ENCODE measurements around the gene ANKFY1.

Gene ANKFY1

DNA sequence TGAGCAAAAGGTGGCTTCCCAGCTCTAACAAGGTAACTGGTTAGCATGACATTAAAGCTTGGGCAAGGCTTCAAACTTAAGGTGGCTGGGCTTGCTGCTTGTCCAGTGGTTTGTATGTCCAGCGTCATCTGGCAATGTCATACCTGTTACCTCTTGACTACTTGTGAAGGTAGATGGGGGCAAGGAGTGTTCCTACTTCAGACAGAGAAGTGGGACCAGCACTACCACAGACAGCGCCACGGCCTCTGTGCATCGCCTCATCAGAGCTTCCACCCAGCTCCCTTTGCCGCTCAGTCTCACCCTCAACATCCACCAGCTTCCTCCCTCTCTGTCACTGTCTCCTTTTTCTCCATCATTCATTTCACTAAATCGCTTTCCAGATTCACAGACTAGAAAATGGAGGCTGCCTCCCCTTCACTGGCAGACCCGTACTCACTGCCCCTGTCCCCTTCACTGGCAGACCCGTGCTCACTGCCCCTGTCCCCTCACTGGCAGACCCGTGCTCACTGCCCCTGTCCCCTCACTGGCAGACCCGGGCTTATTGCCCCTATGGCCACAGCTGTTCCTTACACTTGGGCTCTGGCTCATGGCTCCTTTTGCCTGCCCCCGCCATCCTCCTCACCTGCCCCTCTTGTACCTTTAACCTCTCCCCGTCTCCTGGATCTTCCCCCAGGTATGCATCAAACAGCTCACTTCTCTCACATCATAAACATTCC, 106.0 kb downstream of the ANKFY1 start:
- H3K4me3 ChIP-seq (ENCODE audit: low read depth, low read length), result no peak overlapping the region
- no peaks in the 10 kb centered on the region for H3K27me3 ChIP-seq
- TF ChIP-seq, protein P1, sequence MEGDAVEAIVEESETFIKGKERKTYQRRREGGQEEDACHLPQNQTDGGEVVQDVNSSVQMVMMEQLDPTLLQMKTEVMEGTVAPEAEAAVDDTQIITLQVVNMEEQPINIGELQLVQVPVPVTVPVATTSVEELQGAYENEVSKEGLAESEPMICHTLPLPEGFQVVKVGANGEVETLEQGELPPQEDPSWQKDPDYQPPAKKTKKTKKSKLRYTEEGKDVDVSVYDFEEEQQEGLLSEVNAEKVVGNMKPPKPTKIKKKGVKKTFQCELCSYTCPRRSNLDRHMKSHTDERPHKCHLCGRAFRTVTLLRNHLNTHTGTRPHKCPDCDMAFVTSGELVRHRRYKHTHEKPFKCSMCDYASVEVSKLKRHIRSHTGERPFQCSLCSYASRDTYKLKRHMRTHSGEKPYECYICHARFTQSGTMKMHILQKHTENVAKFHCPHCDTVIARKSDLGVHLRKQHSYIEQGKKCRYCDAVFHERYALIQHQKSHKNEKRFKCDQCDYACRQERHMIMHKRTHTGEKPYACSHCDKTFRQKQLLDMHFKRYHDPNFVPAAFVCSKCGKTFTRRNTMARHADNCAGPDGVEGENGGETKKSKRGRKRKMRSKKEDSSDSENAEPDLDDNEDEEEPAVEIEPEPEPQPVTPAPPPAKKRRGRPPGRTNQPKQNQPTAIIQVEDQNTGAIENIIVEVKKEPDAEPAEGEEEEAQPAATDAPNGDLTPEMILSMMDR (IDR thresholded peaks at IDR 0.05; ENCODE audit: low read depth, low read length), result no peak

DNA sequence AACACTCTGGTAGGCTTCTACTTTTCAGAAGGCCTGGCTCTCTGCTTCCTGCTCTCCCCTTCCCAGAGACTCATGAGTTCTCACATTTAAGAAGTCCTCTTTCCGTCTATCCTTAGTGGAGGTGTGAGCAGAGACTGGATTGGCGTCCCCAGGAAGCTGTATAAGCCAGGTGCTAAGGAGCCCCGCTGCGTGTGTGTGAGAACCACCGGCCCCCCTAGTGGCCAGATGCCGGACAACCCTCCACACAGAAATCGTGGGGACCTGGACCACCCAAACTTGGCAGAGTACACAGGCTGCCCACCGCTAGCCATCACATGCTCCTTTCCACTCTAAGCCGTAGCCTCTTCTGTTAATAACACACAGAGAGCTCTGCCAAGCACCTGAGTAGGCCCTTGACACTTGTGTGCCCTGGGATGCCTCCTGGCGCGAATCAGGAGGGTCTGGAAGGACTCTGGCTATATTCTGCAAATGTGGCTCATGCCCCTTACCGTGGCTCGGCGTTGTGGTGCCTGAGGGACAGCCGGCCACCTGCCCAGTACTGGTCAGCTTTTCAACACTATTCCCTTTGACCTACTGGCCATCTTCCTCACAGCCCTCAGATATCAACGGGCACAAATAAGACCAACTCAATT, 106.9 kb downstream of the ANKFY1 start:
- Histone ChIP-seq H3K27me3 (no peaks in the 10 kb centered on the region), H3K4me1 (peaks cover 10% of the 10 kb centered on the region), H3K9me3 (no peaks in the 10 kb centered on the region), H3K4me3 (ENCODE audit: low read depth, low read length) (no peak overlapping the region), H3K36me3 (no peaks in the 10 kb centered on the region)
- no peak for DNase-seq
- TF ChIP-seq, protein P1 (IDR thresholded peaks at IDR 0.05; ENCODE audit: low read depth, low read length), result peak; percentile 27; the same call in 1 of the 2 replicates

More for the DNA sequence above, 106.0 kb downstream of the ANKFY1 start:
- Histone ChIP-seq H3K36me3 (no peaks in the 10 kb centered on the region), H3K9me3 (no peaks in the 10 kb centered on the region), H3K4me1 (peaks cover 18% of the 10 kb centered on the region)
- no peak for DNase-seq

DNA sequence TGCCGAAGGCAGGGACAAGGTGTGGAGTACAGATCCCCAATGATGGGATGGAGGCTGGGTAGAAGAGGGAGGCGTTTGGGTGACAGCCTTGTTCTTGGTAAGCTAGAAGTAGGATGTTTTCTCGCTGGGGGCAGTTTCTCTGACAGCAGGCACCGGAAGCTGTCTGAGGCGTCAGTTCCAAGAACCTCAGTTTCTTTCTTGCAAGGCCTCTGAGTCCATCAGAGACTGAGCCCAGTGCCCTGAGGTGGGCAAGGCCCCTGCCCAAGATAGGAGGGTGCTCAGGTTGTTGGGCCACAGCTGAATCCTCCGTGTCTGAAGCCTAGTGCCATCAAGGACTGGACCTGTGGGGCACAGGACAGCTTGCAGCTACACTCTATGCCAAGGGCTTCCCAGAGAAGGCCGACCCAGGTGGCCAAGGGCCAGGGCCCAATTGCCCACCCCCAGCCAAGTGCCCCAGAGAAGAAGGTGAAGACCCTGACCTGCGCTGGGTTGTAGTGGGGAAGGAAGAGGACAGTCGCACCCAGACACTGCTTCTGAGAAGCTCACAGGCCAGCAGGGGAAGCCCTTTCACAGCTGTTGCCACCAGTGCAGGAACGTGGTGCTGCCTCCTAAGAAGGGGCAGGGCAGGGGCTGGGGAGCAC, 107.7 kb downstream of the ANKFY1 start:
- Histone ChIP-seq H3K4me3 (ENCODE audit: low read depth, low read length) (no peak overlapping the region), H3K27me3 (no peaks in the 10 kb centered on the region), H3K36me3 (no peaks in the 10 kb centered on the region), H3K9me3 (no peaks in the 10 kb centered on the region), H3K4me1 (peaks cover 3% of the 10 kb centered on the region; the same call in 1 of the 2 replicates)
- TF ChIP-seq, protein P1 (IDR thresholded peaks at IDR 0.05; ENCODE audit: low read depth, low read length), result no peak
- no peak for DNase-seq

DNA sequence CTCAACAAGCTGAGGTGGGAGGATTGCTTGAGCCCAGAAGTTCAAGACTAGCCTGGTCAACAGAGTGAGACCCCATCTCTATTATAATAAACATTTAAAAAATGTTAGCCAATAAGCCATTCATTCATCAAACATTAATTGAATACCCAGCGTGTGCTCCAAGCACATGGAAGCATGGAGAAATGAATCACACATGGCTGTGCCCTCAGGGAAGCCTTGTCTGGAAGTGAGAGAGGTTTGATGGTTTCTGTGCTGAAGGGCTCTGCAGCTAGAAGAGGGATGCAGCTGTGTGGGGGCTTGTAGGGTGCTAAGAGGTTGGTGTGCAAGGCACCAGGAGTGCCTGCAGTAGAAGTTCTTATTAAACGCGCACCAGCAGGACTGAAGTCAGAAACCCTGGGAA, 109.6 kb downstream of the ANKFY1 start:
- Histone ChIP-seq H3K36me3 (no peaks in the 10 kb centered on the region), H3K9me3 (no peaks in the 10 kb centered on the region), H3K27me3 (no peaks in the 10 kb centered on the region), H3K4me3 (ENCODE audit: low read depth, low read length) (no peak overlapping the region), H3K4me1 (no peaks in the 10 kb centered on the region)
- TF ChIP-seq, protein P1 (IDR thresholded peaks at IDR 0.05; ENCODE audit: low read depth, low read length), result no peak
- no peak for DNase-seq

DNA sequence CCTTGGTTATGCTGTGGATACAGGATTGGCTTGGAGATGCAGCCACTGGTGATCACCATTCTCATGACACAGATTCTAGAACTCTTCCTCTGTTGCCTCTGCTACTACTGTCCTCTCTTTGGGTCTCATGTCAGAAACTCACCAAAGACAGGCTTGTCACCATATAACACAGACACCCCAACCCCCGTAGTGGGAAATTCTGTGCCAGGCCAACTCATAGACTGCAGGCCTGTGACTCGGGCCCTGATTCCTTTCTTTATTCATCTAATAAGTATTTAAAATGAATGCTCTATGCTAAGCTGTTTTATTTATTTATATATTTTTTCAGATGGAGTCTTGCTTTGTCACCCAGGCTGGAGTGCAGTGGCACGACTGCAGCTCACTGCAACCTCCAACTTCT, 111.3 kb downstream of the ANKFY1 start:
- Histone ChIP-seq H3K36me3 (no peaks in the 10 kb centered on the region), H3K27me3 (no peaks in the 10 kb centered on the region), H3K4me1 (no peaks in the 10 kb centered on the region), H3K9me3 (no peaks in the 10 kb centered on the region), H3K4me3 (ENCODE audit: low read depth, low read length) (no peak overlapping the region)
- DNase-seq, result no peak
- TF ChIP-seq, protein P1 (IDR thresholded peaks at IDR 0.05; ENCODE audit: low read depth, low read length), result no peak

DNA sequence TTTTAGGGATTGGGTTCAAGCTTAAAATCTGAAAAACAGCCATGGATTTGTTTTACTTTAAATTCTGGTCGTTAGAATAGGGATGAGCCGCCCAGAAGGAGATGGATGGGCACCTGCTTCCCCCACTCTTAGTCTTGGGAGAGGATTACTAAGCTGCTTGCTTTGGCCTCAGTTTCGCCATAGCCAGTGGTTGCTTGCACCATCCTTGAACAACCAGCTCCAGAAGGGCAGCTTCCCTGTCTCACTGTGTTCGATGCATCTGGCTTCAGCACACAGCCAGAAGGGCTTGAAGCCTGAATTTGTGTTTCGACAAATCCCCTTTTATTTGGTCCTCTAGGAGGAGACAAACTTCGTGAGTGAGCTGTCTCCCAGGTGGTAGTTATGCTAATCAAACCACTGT, 113.7 kb downstream of the ANKFY1 start:
- H3K4me3 ChIP-seq (ENCODE audit: low read depth, low read length), result no peak overlapping the region
- no peaks in the 10 kb centered on the region for H3K9me3 ChIP-seq
- no peak for DNase-seq
- TF ChIP-seq, protein P1 (IDR thresholded peaks at IDR 0.05; ENCODE audit: low read depth, low read length), result no peak
- H3K36me3 ChIP-seq, result no peaks in the 10 kb centered on the region
- no peaks in the 10 kb centered on the region for H3K27me3 ChIP-seq
- no peaks in the 10 kb centered on the region for H3K4me1 ChIP-seq

Measured in BE2C (cell line).